ENCODE measurements around the gene CD93.

The CD93 gene

DNA sequence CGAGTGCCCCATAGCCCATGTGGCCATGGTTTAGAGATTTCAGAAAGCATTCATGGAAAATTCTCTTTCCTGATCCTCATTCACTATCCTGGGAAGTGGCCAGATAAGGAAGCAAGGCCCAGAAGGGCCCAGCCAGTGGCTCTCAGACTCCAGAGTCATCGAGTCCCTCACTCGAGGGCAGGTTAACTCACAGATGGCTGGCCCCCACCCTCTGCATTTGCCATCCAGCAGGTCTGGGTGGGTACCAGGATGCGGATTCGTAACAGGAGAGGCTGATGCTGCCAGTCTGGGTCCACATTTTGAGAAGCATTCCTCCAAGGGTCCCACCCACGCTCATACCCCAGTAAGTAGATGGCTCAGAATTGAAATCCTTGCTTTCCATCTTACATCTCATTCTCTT is 54.8 kb downstream of the CD93 start:
- DNase-seq = no peak

More for the DNA sequence above, 54.8 kb downstream of the CD93 start:
- Histone ChIP-seq H3K4me1 (peaks cover 0 to 8% (median 5%) of the 10 kb centered on the region in 4 donors), H3K9me3 (no peaks in the 10 kb centered on the region), H3K4me3 (no peak overlapping the region), H3K27ac (no peak overlapping the region), H3K27me3 (peaks cover 0 to 19% of the 10 kb centered on the region in 2 donors), H3K36me3 (no peaks in the 10 kb centered on the region)
- TF ChIP-seq, protein P1, sequence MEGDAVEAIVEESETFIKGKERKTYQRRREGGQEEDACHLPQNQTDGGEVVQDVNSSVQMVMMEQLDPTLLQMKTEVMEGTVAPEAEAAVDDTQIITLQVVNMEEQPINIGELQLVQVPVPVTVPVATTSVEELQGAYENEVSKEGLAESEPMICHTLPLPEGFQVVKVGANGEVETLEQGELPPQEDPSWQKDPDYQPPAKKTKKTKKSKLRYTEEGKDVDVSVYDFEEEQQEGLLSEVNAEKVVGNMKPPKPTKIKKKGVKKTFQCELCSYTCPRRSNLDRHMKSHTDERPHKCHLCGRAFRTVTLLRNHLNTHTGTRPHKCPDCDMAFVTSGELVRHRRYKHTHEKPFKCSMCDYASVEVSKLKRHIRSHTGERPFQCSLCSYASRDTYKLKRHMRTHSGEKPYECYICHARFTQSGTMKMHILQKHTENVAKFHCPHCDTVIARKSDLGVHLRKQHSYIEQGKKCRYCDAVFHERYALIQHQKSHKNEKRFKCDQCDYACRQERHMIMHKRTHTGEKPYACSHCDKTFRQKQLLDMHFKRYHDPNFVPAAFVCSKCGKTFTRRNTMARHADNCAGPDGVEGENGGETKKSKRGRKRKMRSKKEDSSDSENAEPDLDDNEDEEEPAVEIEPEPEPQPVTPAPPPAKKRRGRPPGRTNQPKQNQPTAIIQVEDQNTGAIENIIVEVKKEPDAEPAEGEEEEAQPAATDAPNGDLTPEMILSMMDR (IDR thresholded peaks at IDR 0.05) = no peak
- intact Hi-C loops (cut with DNase I; ENCODE audit: low total_unique reads) = no loop called here
